ENCODE data around the gene KYNU. TPM values are rescaled to one million over a fixed set of nuclear protein-coding genes. Genes with fewer than 3 reads are reported as not detected.
"Not testable (repeated sequence)": the region's sequence is repeated elsewhere in the genome, so short reads cannot be mapped to it uniquely, and the experiment has no call there.

The KYNU gene
- total and polyA plus RNA-seq, 2 of the 13 experiments (the other 11 are each of a cell fraction or from before 2014, with no cell fraction given): 21.9 to 68.6 TPM

DNA sequence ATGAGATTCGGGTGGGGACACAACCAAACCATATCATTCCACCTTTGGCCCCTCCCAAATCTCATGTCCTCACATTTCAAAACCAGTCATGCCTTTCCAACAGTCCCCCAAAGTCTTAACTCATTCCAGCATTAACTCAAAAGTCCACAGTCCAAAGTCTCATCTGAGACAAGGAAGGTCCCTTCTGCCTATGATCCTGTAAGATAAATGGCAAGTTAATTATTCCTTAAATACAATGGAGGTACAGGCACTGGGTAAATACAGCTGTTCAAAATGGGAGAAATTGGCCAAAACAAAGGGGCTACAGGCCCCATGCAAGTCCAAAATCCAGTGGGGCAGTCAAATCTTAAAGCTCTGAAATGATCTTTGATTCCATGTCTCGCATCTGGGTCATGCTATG, 71.3 kb downstream of the KYNU start:
- in situ Hi-C loops (cut with HindIII; ENCODE audit: extremely low pct_ligation_motif_present, low pct_unique_long_range_greater_than_20kb); DNase-seq (ENCODE audit: low spot score); H3K79me2 ChIP-seq (ENCODE audit: insufficient read depth, low read length); H4K20me1 ChIP-seq (ENCODE audit: insufficient read depth, low read length); H3K4me2 ChIP-seq (ENCODE audit: low read depth, low read length); BruUV-seq (replicated peaks); H3K27ac ChIP-seq (ENCODE audit: extremely low read length, insufficient read depth, low read length); H3K27me3 ChIP-seq (ENCODE audit: control insufficient read depth in 1 of 2, insufficient read depth in 2 of 2, low read length in 2 of 2); FAIRE-seq; H3K4me3 ChIP-seq (replicated peaks in 1 of 3; ENCODE audit: insufficient read depth in 1 of 3, low read depth in 2 of 3, low read length in 3 of 3); H3K9ac ChIP-seq (ENCODE audit: insufficient read depth, low read depth, low read length); CTCF ChIA-PET (ENCODE audit: low intra/inter-chr PET ratio, low total read pairs); H2AFZ ChIP-seq (ENCODE audit: low read length); intact Hi-C loops (cut with micrococcal nuclease; ENCODE audit: unreplicated experiment); ATAC-seq; TF ChIP-seq FOXA1, SOX6 (IDR thresholded peaks at IDR 0.05): not testable (repeated sequence)
- Histone ChIP-seq H3K4me1 (ENCODE audit: insufficient read depth, low read length) (peaks cover 43% of the 10 kb centered on the region), H3K9me3 (ENCODE audit: low read length) (peaks cover 32% of the 10 kb centered on the region), H3K36me3 (replicated peaks in 1 of 2; ENCODE audit: control insufficient read depth in 1 of 2, insufficient read depth in 2 of 2, low read length in 2 of 2) (peaks cover 10 to 24% of the 10 kb centered on the region in 2 experiments; a peak in 4 of 5 replicates)
- TF ChIP-seq, protein P1, sequence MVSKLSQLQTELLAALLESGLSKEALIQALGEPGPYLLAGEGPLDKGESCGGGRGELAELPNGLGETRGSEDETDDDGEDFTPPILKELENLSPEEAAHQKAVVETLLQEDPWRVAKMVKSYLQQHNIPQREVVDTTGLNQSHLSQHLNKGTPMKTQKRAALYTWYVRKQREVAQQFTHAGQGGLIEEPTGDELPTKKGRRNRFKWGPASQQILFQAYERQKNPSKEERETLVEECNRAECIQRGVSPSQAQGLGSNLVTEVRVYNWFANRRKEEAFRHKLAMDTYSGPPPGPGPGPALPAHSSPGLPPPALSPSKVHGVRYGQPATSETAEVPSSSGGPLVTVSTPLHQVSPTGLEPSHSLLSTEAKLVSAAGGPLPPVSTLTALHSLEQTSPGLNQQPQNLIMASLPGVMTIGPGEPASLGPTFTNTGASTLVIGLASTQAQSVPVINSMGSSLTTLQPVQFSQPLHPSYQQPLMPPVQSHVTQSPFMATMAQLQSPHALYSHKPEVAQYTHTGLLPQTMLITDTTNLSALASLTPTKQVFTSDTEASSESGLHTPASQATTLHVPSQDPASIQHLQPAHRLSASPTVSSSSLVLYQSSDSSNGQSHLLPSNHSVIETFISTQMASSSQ (IDR thresholded peaks at IDR 0.05; ENCODE audit: low read depth): peak; percentile 58; the same call in 1 of the 2 replicates
- TF ChIP-seq, protein P1 (CRISPR knock-in tag; IDR thresholded peaks at IDR 0.05; ENCODE audit: borderline replicate concordance): not testable (repeated sequence)
- TF ChIP-seq FOXA1 (CRISPR knock-in tag; IDR thresholded peaks at IDR 0.05) (peak; percentile 25; the same call in 1 of the 2 replicates), SOX6 (CRISPR knock-in tag; IDR thresholded peaks at IDR 0.05) (peak; percentile 59; the same call in 1 of the 2 replicates), ZMYM4 (CRISPR knock-in tag; IDR thresholded peaks at IDR 0.05) (peak; percentile 57), ATF4 (CRISPR knock-in tag; IDR thresholded peaks at IDR 0.05) (0 out of 4 replicates have a peak, but pooled peaks of 1 of the 2 experiments have one; percentile 13), HNF4A (CRISPR knock-in tag; IDR thresholded peaks at IDR 0.05) (peak; percentile 50; the same call in 1 of the 2 replicates), ZNF644 (CRISPR knock-in tag; IDR thresholded peaks at IDR 0.05; ENCODE audit: low read depth) (0 out of 2 replicates have a peak, but pooled peaks have one; percentile 60), SOX13 (IDR thresholded peaks at IDR 0.05) (0 out of 2 replicates have a peak, but pooled peaks have one; percentile 22), SOX13 (CRISPR knock-in tag; conservative IDR thresholded peaks at IDR 0.05 in 1 of 2, IDR thresholded peaks at IDR 0.05 in 1 of 2) (peak in 1 of 2 experiments; percentile 73; a peak in 2 of 4 replicates), FOXA3 (CRISPR knock-in tag; IDR thresholded peaks at IDR 0.05) (peak; percentile 45; the same call in 1 of the 2 replicates)
- TF ChIP-seq, protein P2, sequence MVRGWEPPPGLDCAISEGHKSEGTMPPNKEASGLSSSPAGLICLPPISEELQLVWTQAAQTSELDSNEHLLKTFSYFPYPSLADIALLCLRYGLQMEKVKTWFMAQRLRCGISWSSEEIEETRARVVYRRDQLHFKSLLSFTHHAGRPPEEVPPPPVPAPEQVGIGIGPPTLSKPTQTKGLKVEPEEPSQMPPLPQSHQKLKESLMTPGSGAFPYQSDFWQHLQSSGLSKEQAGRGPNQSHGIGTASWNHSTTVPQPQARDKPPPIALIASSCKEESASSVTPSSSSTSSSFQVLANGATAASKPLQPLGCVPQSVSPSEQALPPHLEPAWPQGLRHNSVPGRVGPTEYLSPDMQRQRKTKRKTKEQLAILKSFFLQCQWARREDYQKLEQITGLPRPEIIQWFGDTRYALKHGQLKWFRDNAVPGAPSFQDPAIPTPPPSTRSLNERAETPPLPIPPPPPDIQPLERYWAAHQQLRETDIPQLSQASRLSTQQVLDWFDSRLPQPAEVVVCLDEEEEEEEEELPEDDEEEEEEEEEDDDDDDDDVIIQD (CRISPR knock-in tag; IDR thresholded peaks at IDR 0.05; ENCODE audit: low read depth): peak; percentile 35; the same call in 1 of the 2 replicates
- TF ChIP-seq, protein P3, sequence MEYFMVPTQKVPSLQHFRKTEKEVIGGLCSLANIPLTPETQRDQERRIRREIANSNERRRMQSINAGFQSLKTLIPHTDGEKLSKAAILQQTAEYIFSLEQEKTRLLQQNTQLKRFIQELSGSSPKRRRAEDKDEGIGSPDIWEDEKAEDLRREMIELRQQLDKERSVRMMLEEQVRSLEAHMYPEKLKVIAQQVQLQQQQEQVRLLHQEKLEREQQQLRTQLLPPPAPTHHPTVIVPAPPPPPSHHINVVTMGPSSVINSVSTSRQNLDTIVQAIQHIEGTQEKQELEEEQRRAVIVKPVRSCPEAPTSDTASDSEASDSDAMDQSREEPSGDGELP (IDR thresholded peaks at IDR 0.05; ENCODE audit: borderline replicate concordance, low read depth): peak; percentile 79
- 97% methylated on average over 2 of the region's 2 CpGs for WGBS (ENCODE audit: low lambda C conversion rate)
- POLR2A ChIA-PET: interaction anchor here (0.8 to 2.1 kb wide), 3 partner anchors 72 to 79 kb away, joined by 3 to 5 read pairs (median 3); partner anchors contain the start of gene KYNU

All from HepG2 (cell line).